ENCODE data around the gene CEBPG.

DNA sequence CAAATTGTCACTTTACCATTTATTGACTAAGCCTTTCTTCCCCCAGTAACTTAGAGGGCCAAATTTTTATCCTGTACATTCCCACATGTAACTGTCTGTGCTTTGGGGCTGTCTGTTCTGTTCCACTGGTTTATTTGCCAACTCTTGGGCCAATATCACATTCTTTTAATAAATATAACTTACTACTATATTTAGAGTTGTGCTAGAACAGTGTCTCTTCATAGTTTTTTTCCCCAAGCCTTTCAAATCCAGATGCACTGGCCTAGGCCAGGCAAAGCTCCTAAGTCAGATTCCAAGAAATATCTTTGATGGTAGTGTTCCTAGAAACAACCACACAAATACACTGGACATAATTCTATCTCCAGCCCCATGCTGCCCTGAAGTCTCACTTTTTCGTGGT lies 16.0 kb upstream of the CEBPG start:
- TF ChIP-seq, protein P1, sequence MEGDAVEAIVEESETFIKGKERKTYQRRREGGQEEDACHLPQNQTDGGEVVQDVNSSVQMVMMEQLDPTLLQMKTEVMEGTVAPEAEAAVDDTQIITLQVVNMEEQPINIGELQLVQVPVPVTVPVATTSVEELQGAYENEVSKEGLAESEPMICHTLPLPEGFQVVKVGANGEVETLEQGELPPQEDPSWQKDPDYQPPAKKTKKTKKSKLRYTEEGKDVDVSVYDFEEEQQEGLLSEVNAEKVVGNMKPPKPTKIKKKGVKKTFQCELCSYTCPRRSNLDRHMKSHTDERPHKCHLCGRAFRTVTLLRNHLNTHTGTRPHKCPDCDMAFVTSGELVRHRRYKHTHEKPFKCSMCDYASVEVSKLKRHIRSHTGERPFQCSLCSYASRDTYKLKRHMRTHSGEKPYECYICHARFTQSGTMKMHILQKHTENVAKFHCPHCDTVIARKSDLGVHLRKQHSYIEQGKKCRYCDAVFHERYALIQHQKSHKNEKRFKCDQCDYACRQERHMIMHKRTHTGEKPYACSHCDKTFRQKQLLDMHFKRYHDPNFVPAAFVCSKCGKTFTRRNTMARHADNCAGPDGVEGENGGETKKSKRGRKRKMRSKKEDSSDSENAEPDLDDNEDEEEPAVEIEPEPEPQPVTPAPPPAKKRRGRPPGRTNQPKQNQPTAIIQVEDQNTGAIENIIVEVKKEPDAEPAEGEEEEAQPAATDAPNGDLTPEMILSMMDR (conservative IDR thresholded peaks at IDR 0.05), result no peak
- no peak for TF ChIP-seq ZFX (IDR thresholded peaks at IDR 0.05)
